WI38 (cell line): ENCODE results near the gene BCAR1.

ENCODE experiments used
- H3K4me3 ChIP-seq: 2 replicates; pipeline ENCODE4 v1.5.1; 2011; ENCODE audit warnings: low read depth, mild to moderate bottlenecking, control low read depth, low read length
- CTCF ChIP-seq: IDR thresholded peaks from 2 replicates; pipeline ENCODE4 v1.5.1; 2012; ENCODE audit warnings: low read depth, mild to moderate bottlenecking, control low read depth, low read length

The BCAR1 gene

GRCh38 chr16:75263291-75263962 lies 12.0 kb upstream of the BCAR1 start:
- TF ChIP-seq CTCF: no peak
- H3K4me3 ChIP-seq: peak overlapping the region; percentile 98

- no peak for TF ChIP-seq CTCF
- no peak overlapping the region; the same call in 1 of the 2 replicates for H3K4me3 ChIP-seq
Measured at GRCh38 chr16:75262800-75263127, 11.3 kb upstream of the BCAR1 start.

- H3K4me3 ChIP-seq: no peak overlapping the region
- no peak for TF ChIP-seq CTCF
Measured at GRCh38 chr16:75262104-75262799, 10.8 kb upstream of the BCAR1 start.

- no peak overlapping the region for H3K4me3 ChIP-seq
Measured at GRCh38 chr16:75261590-75262078, 10.2 kb upstream of the BCAR1 start.

GRCh38 chr16:75260851-75261589 lies 9.6 kb upstream of the BCAR1 start:
- TF ChIP-seq CTCF: no peak
- H3K4me3 ChIP-seq: no peak overlapping the region

More at GRCh38 chr16:75261590-75262078, 10.2 kb upstream of the BCAR1 start:
- no peak for TF ChIP-seq CTCF

- no peak for TF ChIP-seq CTCF
- H3K4me3 ChIP-seq: no peak overlapping the region
Measured at GRCh38 chr16:75258807-75259141, 7.3 kb upstream of the BCAR1 start.
